SK-N-SH treated with all-trans-retinoic acid at 6 μM for 48 hours (cell line): ENCODE results near the gene SLC4A7.

Experiments
- ATAC-seq: fragments of 200-7000 bp; cut with Tn5 transposase; 3 replicates; pipeline ENCODE4 v1.9.1; 2020; ENCODE audit warnings: mild to moderate bottlenecking, moderate library complexity
- ARNTL ChIP-seq: fragments of 450-650 bp; formaldehyde crosslinking; IDR thresholded peaks from 2 replicates; pipeline ENCODE4 v1.5.0; 2020; ENCODE audit warnings: low read depth, mild to moderate bottlenecking, moderate library complexity, borderline replicate concordance
- BACH2 ChIP-seq: fragments of 250-450 bp; sonication (Bioruptor Pico); IDR thresholded peaks from 2 replicates; pipeline ENCODE4 v1.9.0; 2021; ENCODE audit warnings: mild to moderate bottlenecking, borderline replicate concordance
- ESRRG ChIP-seq: fragments of 250-450 bp; sonication (Bioruptor Pico); IDR thresholded peaks from 2 replicates; pipeline ENCODE4 v1.6.1; 2021; ENCODE audit warnings: mild to moderate bottlenecking
- GLIS3 ChIP-seq: fragments of 250-450 bp; sonication (Bioruptor Pico); IDR thresholded peaks from 2 replicates; pipeline ENCODE4 v1.5.0; 2020; ENCODE audit warnings: mild to moderate bottlenecking, moderate library complexity
- ISL1 ChIP-seq: fragments of 250-450 bp; sonication (Bioruptor Pico); IDR thresholded peaks from 2 replicates; pipeline ENCODE4 v2.1.2; 2022; ENCODE audit warnings: mild to moderate bottlenecking, moderate library complexity
- OSR1 ChIP-seq: fragments of 250-450 bp; sonication (Bioruptor Pico); IDR thresholded peaks from 2 replicates; pipeline ENCODE4 v1.8.0; 2022; ENCODE audit warnings: moderate library complexity, mild to moderate bottlenecking, inconsistent platforms
- PPARA ChIP-seq: fragments of 250-450 bp; sonication (Bioruptor Pico); IDR thresholded peaks from 2 replicates; pipeline ENCODE4 v1.5.0; 2020; ENCODE audit warnings: mild to moderate bottlenecking, borderline replicate concordance
- SNAI2 ChIP-seq: fragments of 250-450 bp; sonication (Bioruptor Pico); IDR thresholded peaks from 2 replicates; pipeline ENCODE4 v1.5.0; 2020; ENCODE audit warnings: mild to moderate bottlenecking, moderate library complexity
- TOX ChIP-seq: fragments of 250-450 bp; sonication (Bioruptor Pico); IDR thresholded peaks from 2 replicates; pipeline ENCODE4 v1.8.0; 2021; ENCODE audit warnings: mild to moderate bottlenecking, moderate library complexity, borderline replicate concordance
- ZC3H10 ChIP-seq: fragments of 250-450 bp; sonication (Bioruptor Pico); IDR thresholded peaks from 2 replicates; pipeline ENCODE4 v1.5.1; 2021; ENCODE audit warnings: mild to moderate bottlenecking, moderate library complexity
- ZNF565 ChIP-seq: fragments of 450-650 bp; formaldehyde crosslinking; conservative IDR thresholded peaks from 2 replicates; pipeline ENCODE4 v1.5.0; 2020; ENCODE audit warnings: low read depth, mild to moderate bottlenecking, moderate library complexity
- ZNF70 ChIP-seq: fragments of 450-650 bp; formaldehyde crosslinking; IDR thresholded peaks from 2 replicates; pipeline ENCODE4 v1.5.0; 2020; ENCODE audit warnings: mild to moderate bottlenecking, moderate library complexity
- ZNF8 ChIP-seq: fragments of 450-650 bp; formaldehyde crosslinking; IDR thresholded peaks from 2 replicates; pipeline ENCODE4 v1.5.0; 2020; ENCODE audit warnings: mild to moderate bottlenecking, moderate library complexity
- TF ChIP-seq, protein P1 (sequence below): fragments of 250-450 bp; sonication (Bioruptor Pico); IDR thresholded peaks from 2 replicates; pipeline ENCODE4 v1.5.0; 2020; ENCODE audit warnings: mild to moderate bottlenecking, moderate library complexity
- TF ChIP-seq, protein P2 (sequence below): fragments of 250-450 bp; sonication (Bioruptor Pico); IDR thresholded peaks from 2 replicates; pipeline ENCODE4 v1.5.1; 2021; ENCODE audit warnings: mild to moderate bottlenecking, moderate library complexity
- TF ChIP-seq, protein P3 (sequence below): fragments of 250-450 bp; sonication (Bioruptor Pico); IDR thresholded peaks from 2 replicates; pipeline ENCODE4 v1.5.1; 2020; ENCODE audit warnings: low read depth, mild to moderate bottlenecking, moderate library complexity
- TF ChIP-seq, protein P4 (sequence below): fragments of 250-450 bp; sonication (Bioruptor Pico); IDR thresholded peaks from 2 replicates; pipeline ENCODE4 v1.8.0; 2021; ENCODE audit warnings: low read depth, mild to moderate bottlenecking, moderate library complexity, borderline replicate concordance

SLC4A7 gene

DNA sequence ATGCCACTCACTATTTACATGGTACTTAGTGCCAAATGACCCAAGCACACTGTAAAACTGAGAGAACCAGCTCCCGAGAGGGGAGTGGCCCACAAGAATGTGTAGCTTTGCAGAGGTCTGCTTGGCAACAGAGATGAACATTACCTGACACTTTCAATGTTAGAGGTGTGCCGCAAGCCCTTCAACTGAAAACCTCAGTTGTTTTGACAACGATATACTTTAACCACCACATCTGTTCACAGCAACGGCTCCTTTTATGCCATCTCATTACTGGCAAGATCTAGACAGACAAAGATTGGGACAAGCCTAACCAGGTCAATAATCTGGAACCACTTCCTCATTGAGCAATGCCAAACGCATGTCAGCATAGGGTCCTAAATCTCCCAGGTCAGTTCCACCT lies 138.7 kb downstream of the SLC4A7 start:
- no peak for ATAC-seq
- TF ChIP-seq ISL1 (CRISPR knock-in tag), result no peak
- TF ChIP-seq, protein P1, sequence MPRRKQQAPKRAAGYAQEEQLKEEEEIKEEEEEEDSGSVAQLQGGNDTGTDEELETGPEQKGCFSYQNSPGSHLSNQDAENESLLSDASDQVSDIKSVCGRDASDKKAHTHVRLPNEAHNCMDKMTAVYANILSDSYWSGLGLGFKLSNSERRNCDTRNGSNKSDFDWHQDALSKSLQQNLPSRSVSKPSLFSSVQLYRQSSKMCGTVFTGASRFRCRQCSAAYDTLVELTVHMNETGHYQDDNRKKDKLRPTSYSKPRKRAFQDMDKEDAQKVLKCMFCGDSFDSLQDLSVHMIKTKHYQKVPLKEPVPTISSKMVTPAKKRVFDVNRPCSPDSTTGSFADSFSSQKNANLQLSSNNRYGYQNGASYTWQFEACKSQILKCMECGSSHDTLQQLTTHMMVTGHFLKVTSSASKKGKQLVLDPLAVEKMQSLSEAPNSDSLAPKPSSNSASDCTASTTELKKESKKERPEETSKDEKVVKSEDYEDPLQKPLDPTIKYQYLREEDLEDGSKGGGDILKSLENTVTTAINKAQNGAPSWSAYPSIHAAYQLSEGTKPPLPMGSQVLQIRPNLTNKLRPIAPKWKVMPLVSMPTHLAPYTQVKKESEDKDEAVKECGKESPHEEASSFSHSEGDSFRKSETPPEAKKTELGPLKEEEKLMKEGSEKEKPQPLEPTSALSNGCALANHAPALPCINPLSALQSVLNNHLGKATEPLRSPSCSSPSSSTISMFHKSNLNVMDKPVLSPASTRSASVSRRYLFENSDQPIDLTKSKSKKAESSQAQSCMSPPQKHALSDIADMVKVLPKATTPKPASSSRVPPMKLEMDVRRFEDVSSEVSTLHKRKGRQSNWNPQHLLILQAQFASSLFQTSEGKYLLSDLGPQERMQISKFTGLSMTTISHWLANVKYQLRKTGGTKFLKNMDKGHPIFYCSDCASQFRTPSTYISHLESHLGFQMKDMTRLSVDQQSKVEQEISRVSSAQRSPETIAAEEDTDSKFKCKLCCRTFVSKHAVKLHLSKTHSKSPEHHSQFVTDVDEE (CRISPR knock-in tag), result no peak
- TF ChIP-seq GLIS3 (CRISPR knock-in tag), result no peak
- no peak for TF ChIP-seq BACH2 (CRISPR knock-in tag)
- TF ChIP-seq, protein P2, sequence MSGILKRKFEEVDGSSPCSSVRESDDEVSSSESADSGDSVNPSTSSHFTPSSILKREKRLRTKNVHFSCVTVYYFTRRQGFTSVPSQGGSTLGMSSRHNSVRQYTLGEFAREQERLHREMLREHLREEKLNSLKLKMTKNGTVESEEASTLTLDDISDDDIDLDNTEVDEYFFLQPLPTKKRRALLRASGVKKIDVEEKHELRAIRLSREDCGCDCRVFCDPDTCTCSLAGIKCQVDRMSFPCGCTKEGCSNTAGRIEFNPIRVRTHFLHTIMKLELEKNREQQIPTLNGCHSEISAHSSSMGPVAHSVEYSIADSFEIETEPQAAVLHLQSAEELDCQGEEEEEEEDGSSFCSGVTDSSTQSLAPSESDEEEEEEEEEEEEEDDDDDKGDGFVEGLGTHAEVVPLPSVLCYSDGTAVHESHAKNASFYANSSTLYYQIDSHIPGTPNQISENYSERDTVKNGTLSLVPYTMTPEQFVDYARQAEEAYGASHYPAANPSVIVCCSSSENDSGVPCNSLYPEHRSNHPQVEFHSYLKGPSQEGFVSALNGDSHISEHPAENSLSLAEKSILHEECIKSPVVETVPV (CRISPR knock-in tag), result no peak
- no peak for TF ChIP-seq ZNF70

DNA sequence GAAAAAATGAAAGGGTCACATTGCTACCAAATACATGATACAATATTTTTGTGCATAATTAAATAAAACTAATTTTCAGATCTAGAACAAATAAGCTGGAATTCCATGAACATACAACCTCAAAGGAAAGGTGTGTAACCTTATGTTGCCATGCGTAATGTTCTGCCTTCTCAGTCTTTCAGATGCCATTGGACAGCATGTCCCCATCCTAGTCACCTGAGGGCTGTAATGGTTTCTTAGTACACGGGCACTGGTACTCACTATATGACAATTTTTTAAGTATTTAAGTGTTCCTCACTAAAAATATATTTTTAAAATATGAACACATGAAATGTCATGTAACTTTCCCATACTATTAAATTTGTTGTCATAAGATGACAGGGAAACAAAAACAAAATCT lies 139.1 kb downstream of the SLC4A7 start:
- no peak for TF ChIP-seq ESRRG (CRISPR knock-in tag)
- ATAC-seq, result no peak

DNA sequence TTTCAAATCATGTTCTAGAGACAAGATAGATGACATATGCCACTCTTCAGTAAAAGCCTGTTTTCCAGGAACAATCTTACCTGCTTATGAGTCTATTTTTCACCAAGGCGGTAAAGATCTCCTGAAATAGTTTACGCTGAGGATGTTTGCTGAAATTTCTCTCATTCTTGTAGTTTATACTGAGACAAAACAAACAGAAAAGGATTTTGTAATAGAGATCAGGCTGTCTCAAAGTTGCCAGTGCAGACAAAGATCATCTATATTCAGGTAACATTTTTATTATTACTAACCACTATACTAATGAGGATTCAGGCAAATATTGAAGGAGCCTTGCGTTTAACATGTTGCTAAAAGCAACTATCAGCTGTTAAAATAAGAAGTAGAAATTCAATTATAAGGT lies 140.0 kb downstream of the SLC4A7 start:
- no peak for TF ChIP-seq ZNF565 (CRISPR knock-in tag)
- TF ChIP-seq OSR1 (CRISPR knock-in tag), result no peak
- TF ChIP-seq ESRRG (CRISPR knock-in tag), result no peak
- TF ChIP-seq, protein P1 (CRISPR knock-in tag), result no peak
- TF ChIP-seq ZC3H10, result no peak
- TF ChIP-seq SNAI2, result no peak
- no peak for TF ChIP-seq ZNF8 (CRISPR knock-in tag)
- TF ChIP-seq ZNF70, result no peak
- TF ChIP-seq, protein P3, sequence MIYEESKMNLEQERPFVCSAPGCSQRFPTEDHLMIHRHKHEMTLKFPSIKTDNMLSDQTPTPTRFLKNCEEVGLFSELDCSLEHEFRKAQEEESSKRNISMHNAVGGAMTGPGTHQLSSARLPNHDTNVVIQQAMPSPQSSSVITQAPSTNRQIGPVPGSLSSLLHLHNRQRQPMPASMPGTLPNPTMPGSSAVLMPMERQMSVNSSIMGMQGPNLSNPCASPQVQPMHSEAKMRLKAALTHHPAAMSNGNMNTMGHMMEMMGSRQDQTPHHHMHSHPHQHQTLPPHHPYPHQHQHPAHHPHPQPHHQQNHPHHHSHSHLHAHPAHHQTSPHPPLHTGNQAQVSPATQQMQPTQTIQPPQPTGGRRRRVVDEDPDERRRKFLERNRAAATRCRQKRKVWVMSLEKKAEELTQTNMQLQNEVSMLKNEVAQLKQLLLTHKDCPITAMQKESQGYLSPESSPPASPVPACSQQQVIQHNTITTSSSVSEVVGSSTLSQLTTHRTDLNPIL (CRISPR knock-in tag), result no peak
- TF ChIP-seq, protein P2 (CRISPR knock-in tag), result no peak
- no peak for TF ChIP-seq ARNTL (CRISPR knock-in tag)
- TF ChIP-seq BACH2 (CRISPR knock-in tag), result no peak
- no peak for TF ChIP-seq PPARA (CRISPR knock-in tag)
- no peak for TF ChIP-seq TOX
- TF ChIP-seq, protein P4, sequence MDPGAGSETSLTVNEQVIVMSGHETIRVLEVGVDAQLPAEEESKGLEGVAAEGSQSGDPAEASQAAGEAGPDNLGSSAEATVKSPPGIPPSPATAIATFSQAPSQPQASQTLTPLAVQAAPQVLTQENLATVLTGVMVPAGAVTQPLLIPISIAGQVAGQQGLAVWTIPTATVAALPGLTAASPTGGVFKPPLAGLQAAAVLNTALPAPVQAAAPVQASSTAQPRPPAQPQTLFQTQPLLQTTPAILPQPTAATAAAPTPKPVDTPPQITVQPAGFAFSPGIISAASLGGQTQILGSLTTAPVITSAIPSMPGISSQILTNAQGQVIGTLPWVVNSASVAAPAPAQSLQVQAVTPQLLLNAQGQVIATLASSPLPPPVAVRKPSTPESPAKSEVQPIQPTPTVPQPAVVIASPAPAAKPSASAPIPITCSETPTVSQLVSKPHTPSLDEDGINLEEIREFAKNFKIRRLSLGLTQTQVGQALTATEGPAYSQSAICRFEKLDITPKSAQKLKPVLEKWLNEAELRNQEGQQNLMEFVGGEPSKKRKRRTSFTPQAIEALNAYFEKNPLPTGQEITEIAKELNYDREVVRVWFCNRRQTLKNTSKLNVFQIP (CRISPR knock-in tag), result no peak
- no peak for TF ChIP-seq ISL1 (CRISPR knock-in tag)
- no peak for ATAC-seq
